ENCODE data around the gene ADAMTS3.

Gene ADAMTS3

GRCh38 chr4:72351521-72351920 lies 217.5 kb downstream of the ADAMTS3 start:
- DNase-seq (ENCODE audit: low read depth in 2 of 2): no peak

GRCh38 chr4:72348701-72349100 lies 220.3 kb downstream of the ADAMTS3 start:
- no peak for DNase-seq (ENCODE audit: low read depth in 2 of 2)

- DNase-seq (ENCODE audit: low read depth in 2 of 2): no peak
Observed at GRCh38 chr4:72344418-72344817, 224.6 kb downstream of the ADAMTS3 start.

GRCh38 chr4:72341432-72341820 lies 227.6 kb downstream of the ADAMTS3 start:
- DNase-seq (ENCODE audit: low read depth in 2 of 2): no peak

- no peak for DNase-seq (ENCODE audit: low read depth in 2 of 2)
Observed at GRCh38 chr4:72340803-72341431, 228.1 kb downstream of the ADAMTS3 start.

DNA sequence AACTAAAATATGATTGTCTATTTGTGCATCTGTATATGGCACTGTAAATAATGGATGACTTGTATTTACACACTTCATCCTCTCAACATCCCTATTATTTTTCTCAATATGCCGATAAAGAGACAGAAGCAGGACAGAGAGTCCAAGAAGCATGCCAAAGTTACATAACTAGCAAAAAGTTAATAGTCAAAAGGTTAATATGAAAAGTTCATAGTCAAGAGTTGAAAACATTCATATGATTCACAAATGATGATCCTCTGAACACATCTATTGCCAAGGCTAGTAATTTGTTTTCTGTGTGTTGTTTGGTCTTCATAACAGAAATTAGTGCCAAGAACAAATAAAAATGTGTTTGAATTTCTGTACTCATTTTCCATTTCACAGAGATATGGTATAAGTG lies 231.0 kb downstream of the ADAMTS3 start:
- DNase-seq (ENCODE audit: low read depth in 2 of 2): no peak

DNA sequence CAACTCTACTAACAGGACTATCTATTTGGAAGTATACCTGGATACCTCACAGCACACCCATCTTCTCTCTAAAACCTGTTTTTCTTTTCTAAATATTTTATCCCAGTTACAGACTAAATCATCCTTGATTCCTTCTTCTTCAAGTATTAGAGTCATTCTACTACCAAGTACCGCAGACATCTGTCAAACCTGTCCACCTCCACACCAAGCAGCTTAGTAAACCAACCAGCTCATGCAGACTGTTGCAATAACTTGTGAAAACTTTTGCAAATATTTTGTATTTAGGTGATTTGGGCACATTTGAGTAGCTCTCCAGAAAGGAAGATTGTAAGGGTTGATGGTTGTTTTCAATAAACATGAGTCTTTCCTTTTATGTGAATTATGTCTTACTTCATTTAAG lies 238.6 kb downstream of the ADAMTS3 start:
- no peak for DNase-seq (ENCODE audit: low read depth in 2 of 2)

DNA sequence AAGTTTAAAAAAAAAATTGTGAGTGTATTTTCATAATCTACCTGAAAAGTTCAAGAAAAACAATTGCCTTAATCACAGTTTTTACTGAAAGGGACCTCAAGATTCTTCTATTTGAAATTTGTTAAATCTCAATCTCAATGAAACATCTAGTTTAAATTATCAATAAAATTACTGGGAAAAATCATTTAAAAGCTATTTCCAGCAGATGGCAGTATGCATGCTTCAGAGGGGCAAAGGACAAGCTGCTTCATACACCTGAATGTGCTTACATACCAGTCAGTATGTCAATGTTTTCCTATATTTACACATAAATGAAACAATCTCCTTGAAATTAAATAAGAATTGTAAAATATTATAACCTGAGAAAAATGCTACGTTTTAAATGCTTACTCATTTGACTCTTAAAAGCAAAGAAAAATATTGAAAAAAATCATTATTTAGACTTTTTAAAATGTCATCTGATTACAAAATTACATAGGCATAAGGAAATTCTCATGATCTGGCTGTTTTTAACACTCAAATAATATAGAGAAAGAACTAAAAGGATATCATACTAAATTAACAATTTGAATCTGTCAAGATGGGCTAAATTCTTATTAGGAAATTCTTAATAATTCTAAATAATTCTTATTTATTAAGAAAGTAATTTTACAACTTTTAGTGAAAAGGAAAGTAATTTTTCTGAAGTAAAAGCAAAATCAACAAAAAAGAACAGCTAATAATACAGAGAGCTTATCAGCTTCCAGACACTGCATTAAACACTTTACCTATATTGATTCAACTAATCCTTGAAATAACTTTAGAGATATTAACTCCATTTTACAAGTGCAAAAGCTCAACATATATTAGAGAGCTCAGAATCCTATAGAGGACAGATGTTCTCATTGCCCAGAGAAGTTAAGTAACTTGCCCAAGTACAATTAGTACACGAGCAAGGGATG lies 242.1 kb downstream of the ADAMTS3 start:
- no peak for DNase-seq (ENCODE audit: low read depth in 2 of 2)

GRCh38 chr4:72325215-72325614 lies 243.8 kb downstream of the ADAMTS3 start:
- DNase-seq (ENCODE audit: low read depth in 2 of 2): no peak

GRCh38 chr4:72323227-72323626 lies 245.8 kb downstream of the ADAMTS3 start:
- no peak for DNase-seq (ENCODE audit: low read depth in 2 of 2)

DNA sequence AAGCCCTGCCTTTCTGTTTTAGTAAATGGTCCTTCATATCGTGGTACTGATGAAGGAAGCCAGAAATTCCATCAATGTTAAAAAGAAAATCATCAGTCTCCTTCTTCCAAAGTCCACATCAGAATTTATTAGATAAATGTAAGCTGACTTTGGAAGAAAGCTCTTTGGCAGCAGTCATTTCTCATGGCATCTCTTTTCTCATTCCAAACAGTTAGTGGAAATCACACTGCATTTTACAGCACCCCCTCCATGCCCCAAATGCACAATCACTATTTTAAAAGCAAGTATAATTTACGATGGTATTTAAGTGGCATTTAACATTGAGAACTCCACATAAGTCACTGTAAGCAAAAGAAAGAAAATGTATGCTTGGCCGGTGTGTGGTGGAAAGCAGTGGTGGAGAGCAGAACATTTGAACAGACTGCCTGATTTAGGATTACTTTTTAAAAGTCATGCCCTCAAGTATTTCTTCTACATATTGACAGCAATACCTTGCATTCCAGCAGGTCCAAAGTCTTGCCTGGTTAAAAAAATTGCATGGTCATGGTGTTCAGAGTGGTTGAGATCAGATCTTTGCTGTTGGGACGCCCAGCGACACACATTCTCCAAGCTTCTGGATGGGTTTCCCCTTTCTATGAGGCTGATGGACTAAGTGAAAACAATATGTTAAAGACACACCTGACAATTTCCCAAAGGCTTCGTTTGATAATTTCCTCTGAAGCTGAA lies 248.6 kb downstream of the ADAMTS3 start:
- no peak for DNase-seq (ENCODE audit: low read depth in 2 of 2)

DNA sequence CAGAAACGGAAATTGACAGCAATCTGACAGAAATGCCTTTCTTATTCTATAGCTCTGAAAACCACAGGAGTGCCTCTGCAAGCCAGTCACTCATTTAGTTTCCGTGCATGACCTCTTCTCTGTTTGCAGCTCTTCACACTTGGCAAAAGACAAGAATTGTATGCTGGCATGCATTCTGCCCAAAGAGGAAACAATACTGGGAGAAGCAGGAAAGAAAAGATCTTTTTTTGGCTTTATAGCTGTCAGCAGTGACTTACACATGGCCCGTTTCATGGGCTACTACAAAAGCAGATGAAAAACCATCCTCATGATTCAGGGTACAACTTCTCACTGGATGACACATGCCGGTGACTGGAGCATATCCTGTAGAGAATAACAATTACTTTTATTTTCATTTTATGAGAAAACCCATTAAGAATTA lies 249.4 kb downstream of the ADAMTS3 start:
- no peak for DNase-seq (ENCODE audit: low read depth in 2 of 2)

DNA sequence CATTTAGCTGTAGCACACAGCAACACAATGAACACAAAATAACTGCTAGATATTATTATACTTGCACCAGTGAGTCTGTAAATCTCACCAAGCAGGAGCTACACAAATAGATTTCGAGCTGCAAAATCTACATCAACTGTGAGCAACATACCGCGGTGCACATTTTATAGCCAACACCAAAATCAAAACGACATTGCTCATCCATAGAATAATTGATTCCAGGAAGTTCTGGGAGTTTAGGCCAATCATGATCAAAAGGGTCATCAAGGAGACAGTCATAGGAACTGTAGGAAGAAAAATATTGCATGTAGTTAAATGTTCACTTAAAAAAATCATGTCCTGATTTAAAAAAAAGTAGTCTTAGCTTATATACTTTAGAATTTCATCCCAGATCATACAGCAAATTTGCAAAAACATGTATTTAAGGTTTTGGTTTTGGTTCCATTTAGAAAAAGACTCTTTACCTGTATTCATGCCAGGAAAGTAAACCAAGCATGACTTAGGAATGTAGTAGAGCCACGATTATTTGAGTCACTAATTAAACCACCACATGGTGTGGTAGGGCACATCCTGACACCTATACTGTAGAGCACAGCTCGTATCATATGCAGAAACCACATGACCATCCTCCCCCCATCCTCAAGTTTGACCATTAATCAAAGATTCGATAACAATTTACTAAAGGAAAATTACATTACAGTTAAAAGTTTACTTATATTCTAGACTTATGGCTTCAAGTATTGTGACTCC lies 250.4 kb downstream of the ADAMTS3 start:
- no peak for DNase-seq (ENCODE audit: low read depth in 2 of 2)

GRCh38 chr4:72314869-72315268 lies 254.2 kb downstream of the ADAMTS3 start:
- DNase-seq (ENCODE audit: low read depth in 2 of 2): no peak

GRCh38 chr4:72313121-72313520 lies 255.9 kb downstream of the ADAMTS3 start:
- no peak for DNase-seq (ENCODE audit: low read depth in 2 of 2)

GRCh38 chr4:72312032-72312650 lies 256.9 kb downstream of the ADAMTS3 start:
- DNase-seq (ENCODE audit: low read depth in 2 of 2): no peak

DNA sequence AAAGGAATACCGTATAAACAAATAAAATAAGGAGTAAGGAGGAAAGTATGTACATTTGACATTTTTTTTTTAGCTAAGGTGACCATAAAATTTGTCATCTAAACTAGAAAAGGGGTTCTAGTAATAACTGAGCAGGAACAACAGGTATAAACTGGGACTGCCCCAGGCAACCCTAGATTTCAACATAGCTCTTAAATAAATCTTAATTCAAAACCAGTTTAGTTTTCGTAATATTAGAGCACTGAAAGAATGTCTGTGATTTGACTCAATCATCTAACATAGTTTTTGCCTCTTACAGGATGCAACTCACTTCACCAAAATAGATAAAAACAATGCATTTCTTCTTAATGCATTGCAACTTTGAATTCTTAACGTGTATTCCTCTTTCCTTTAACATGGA lies 257.7 kb downstream of the ADAMTS3 start:
- no peak for DNase-seq (ENCODE audit: low read depth in 2 of 2)

DNA sequence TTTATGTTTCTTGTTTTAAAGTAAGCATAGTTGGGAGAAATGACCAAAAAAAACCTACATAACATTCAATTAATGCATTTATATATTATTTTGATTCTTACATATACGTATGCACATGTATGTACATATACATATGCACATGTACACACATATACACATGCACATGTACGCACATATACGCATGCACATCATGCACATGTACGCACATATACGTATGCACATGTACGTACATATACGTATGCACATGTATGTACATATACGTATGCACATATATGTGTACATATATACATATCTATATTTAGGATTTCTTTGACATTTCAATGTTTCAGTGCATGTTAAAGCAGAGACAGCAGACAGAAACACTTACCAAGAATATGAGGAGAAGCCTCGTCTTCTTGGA lies 263.4 kb downstream of the ADAMTS3 start:
- DNase-seq (ENCODE audit: low read depth in 2 of 2): no peak

DNA sequence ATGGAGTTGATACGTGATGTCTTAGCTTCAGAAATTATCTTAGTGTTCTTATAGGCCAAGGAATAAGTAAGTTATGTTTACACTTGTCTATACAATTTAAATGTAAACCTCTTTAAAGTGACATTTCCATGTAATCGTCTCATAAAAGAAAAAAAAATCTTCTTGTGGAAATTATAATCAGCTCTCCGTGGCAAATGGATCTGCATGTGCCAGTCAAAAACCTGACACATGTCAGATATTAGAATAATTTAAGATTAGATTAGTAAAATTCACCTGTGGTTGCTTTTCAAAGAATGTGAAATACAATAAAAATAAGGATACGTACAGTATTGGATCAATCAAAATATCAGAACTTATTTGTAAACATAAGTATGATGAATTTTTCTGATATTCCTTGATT lies 263.9 kb downstream of the ADAMTS3 start:
- no peak for DNase-seq (ENCODE audit: low read depth in 2 of 2)

- DNase-seq (ENCODE audit: low read depth in 2 of 2): peak in 1 of 2 donors; percentile 10
Observed at GRCh38 chr4:72302981-72303704, 265.9 kb downstream of the ADAMTS3 start.

DNA sequence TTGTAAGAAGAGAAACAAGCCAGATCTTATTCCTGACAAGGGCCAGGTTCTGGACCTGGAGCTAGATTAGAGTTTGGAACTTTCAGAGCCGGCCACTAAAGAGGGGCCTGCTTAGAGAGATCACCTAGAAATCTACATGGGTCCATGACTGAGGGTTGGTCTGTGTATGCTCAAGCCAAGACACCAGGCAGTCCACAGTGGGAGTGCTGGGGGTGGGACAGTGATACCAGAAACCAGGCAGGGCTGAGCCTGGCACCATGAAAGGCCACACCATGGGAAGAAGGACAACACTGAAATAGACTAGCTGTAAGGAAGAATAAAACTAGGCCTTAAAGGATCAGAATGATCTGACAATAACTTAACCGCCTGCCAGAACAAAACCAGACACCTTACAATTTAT lies 267.3 kb downstream of the ADAMTS3 start:
- no peak for DNase-seq (ENCODE audit: low read depth in 2 of 2)
